Measurements from ENCODE around the gene SNX15. TPM values are rescaled to one million over a fixed set of nuclear protein-coding genes. Genes with fewer than 3 reads are reported as not detected.

The SNX15 gene
- total and polyA plus RNA-seq, 5 donors from 2014 or later, result 9.4 to 17.4 (median 11.2) TPM

GRCh38 chr11:65078786-65079342 is 51.6 kb downstream of the SNX15 start:
- ATAC-seq (ENCODE audit: low read depth in 2 of 2) (no peak), DNase-seq (no peak)
- H3K36me3 Mint-ChIP-seq, result no peaks in the 10 kb centered on the region
- H3K4me3 Mint-ChIP-seq, result peak overlapping the region in 1 of 4 donors; percentile 2
- H3K27me3 Mint-ChIP-seq, result no peaks in the 10 kb centered on the region
- H3K4me1 ChIP-seq (ENCODE audit: control insufficient read depth, insufficient read depth, low read length, poor library complexity, severe bottlenecking), result peaks cover 13% of the 10 kb centered on the region
- H3K4me1 Mint-ChIP-seq, result peaks cover 0 to 16% (median 11%) of the 10 kb centered on the region in 4 donors
- H3K36me3 ChIP-seq (ENCODE audit: control insufficient read depth, insufficient read depth, low read length), result no peaks in the 10 kb centered on the region
- H3K27ac Mint-ChIP-seq, result peak overlapping the region in 2 of 3 donors; percentile 86 to 90
- peak overlapping the region; percentile 53 for H3K27ac ChIP-seq (ENCODE audit: insufficient read depth, low read length, poor library complexity, severe bottlenecking)
- no peak overlapping the region for H3K4me3 ChIP-seq (ENCODE audit: low read depth, low read length)
- peaks cover 0 to 2% (median 0%) of the 10 kb centered on the region in 7 donors for H3K9me3 Mint-ChIP-seq
- H3K27me3 ChIP-seq (ENCODE audit: control insufficient read depth, insufficient read depth, low read length), result no peaks in the 10 kb centered on the region
- H3K9me3 ChIP-seq (ENCODE audit: control insufficient read depth in 2 of 2, low read length in 2 of 2), result no peaks in the 10 kb centered on the region

GRCh38 chr11:65083134-65083833 is 56.0 kb downstream of the SNX15 start:
- H3K4me1 Mint-ChIP-seq, result peaks cover 6 to 30% (median 17%) of the 10 kb centered on the region in 4 donors
- ATAC-seq (ENCODE audit: low read depth in 2 of 2), result no peak
- H3K4me3 ChIP-seq (ENCODE audit: low read depth, low read length), result peak overlapping the region; percentile 68

GRCh38 chr11:65083834-65084597 is 56.8 kb downstream of the SNX15 start, which contains the start of the genes CDCA5 and ZFPL1:
Gene CDCA5, minus strand, starts transcription at chr11:65084040. Its CDS starts 62 bp downstream, at chr11:65083978.
Gene ZFPL1, plus strand, starts transcription at chr11:65084222. Its CDS starts 477 bp downstream, at chr11:65084699.
- Histone ChIP-seq H3K4me3 (ENCODE audit: low read depth, low read length) (peak within 1 kb of the TSS; percentile 82), H3K27me3 (ENCODE audit: control insufficient read depth, insufficient read depth, low read length) (no peaks in the 10 kb centered on the region), H3K27ac (ENCODE audit: insufficient read depth, low read length, poor library complexity, severe bottlenecking) (peak within 1 kb of the TSS; percentile 96), H3K4me1 (ENCODE audit: control insufficient read depth, insufficient read depth, low read length, poor library complexity, severe bottlenecking) (peaks cover 16% of the 10 kb centered on the region), H3K36me3 (ENCODE audit: control insufficient read depth, insufficient read depth, low read length) (peaks cover 29% of the 10 kb centered on the region), H3K9me3 (ENCODE audit: control insufficient read depth in 2 of 2, low read length in 2 of 2) (no peaks in the 10 kb centered on the region)
- Mint-ChIP-seq H3K9me3 (peaks cover 0 to 2% (median 0%) of the 10 kb centered on the region in 7 donors), H3K27me3 (no peaks in the 10 kb centered on the region), H3K4me1 (peaks cover 6 to 26% (median 15%) of the 10 kb centered on the region in 4 donors), H3K36me3 (peaks cover 13% of the 10 kb centered on the region), H3K4me3 (peak within 1 kb of the TSS; percentile 92 to 95 (median 94)), H3K27ac (peak within 1 kb of the TSS; percentile 95 to 99 (median 96))
- ATAC-seq (ENCODE audit: low read depth in 2 of 2) (peak; percentile 89 to 91), DNase-seq (peak; percentile 91 to 97 (median 97))

More at GRCh38 chr11:65083134-65083833, 56.0 kb downstream of the SNX15 start:
- H3K36me3 ChIP-seq (ENCODE audit: control insufficient read depth, insufficient read depth, low read length), result peaks cover 22% of the 10 kb centered on the region
- Mint-ChIP-seq H3K4me3 (peak overlapping the region; percentile 92 to 95 (median 94)), H3K36me3 (peaks cover 6% of the 10 kb centered on the region), H3K27me3 (no peaks in the 10 kb centered on the region), H3K27ac (peak overlapping the region; percentile 95 to 99 (median 96)), H3K9me3 (peaks cover 0 to 2% (median 0%) of the 10 kb centered on the region in 7 donors)
- peak overlapping the region; percentile 96 for H3K27ac ChIP-seq (ENCODE audit: insufficient read depth, low read length, poor library complexity, severe bottlenecking)
- H3K4me1 ChIP-seq (ENCODE audit: control insufficient read depth, insufficient read depth, low read length, poor library complexity, severe bottlenecking), result peaks cover 17% of the 10 kb centered on the region
- H3K9me3 ChIP-seq (ENCODE audit: control insufficient read depth in 2 of 2, low read length in 2 of 2), result no peaks in the 10 kb centered on the region
- no peak for DNase-seq
- no peaks in the 10 kb centered on the region for H3K27me3 ChIP-seq (ENCODE audit: control insufficient read depth, insufficient read depth, low read length)

GRCh38 chr11:65084598-65085375 is 57.5 kb downstream of the SNX15 start:
- Histone ChIP-seq H3K9me3 (ENCODE audit: control insufficient read depth in 2 of 2, low read length in 2 of 2) (no peaks in the 10 kb centered on the region), H3K27ac (ENCODE audit: insufficient read depth, low read length, poor library complexity, severe bottlenecking) (peak overlapping the region; percentile 96), H3K27me3 (ENCODE audit: control insufficient read depth, insufficient read depth, low read length) (no peaks in the 10 kb centered on the region), H3K4me3 (ENCODE audit: low read depth, low read length) (peak overlapping the region; percentile 82), H3K4me1 (ENCODE audit: control insufficient read depth, insufficient read depth, low read length, poor library complexity, severe bottlenecking) (peaks cover 16% of the 10 kb centered on the region), H3K36me3 (ENCODE audit: control insufficient read depth, insufficient read depth, low read length) (peaks cover 30% of the 10 kb centered on the region)
- Mint-ChIP-seq H3K36me3 (peaks cover 17% of the 10 kb centered on the region), H3K9me3 (peaks cover 0 to 2% (median 0%) of the 10 kb centered on the region in 7 donors), H3K4me1 (peaks cover 6 to 26% (median 15%) of the 10 kb centered on the region in 4 donors), H3K27ac (peak overlapping the region; percentile 70 to 99 (median 95)), H3K27me3 (no peaks in the 10 kb centered on the region), H3K4me3 (peak overlapping the region; percentile 92 to 95 (median 94))
- DNase-seq, result no peak
- ATAC-seq (ENCODE audit: low read depth in 2 of 2), result no peak

- peaks cover 17% of the 10 kb centered on the region for H3K36me3 Mint-ChIP-seq
- peak overlapping the region; percentile 92 to 95 (median 94) for H3K4me3 Mint-ChIP-seq
- peaks cover 6 to 26% (median 15%) of the 10 kb centered on the region in 4 donors for H3K4me1 Mint-ChIP-seq
- no peak for DNase-seq
- H3K27me3 ChIP-seq (ENCODE audit: control insufficient read depth, insufficient read depth, low read length), result no peaks in the 10 kb centered on the region
- peaks cover 30% of the 10 kb centered on the region for H3K36me3 ChIP-seq (ENCODE audit: control insufficient read depth, insufficient read depth, low read length)
- peaks cover 16% of the 10 kb centered on the region for H3K4me1 ChIP-seq (ENCODE audit: control insufficient read depth, insufficient read depth, low read length, poor library complexity, severe bottlenecking)
- ATAC-seq (ENCODE audit: low read depth in 2 of 2), result no peak
- H3K4me3 ChIP-seq (ENCODE audit: low read depth, low read length), result no peak overlapping the region
- peaks cover 0 to 2% (median 0%) of the 10 kb centered on the region in 7 donors for H3K9me3 Mint-ChIP-seq
- no peaks in the 10 kb centered on the region for H3K9me3 ChIP-seq (ENCODE audit: control insufficient read depth in 2 of 2, low read length in 2 of 2)
- no peaks in the 10 kb centered on the region for H3K27me3 Mint-ChIP-seq
- peak overlapping the region; percentile 29 to 95 (median 70) for H3K27ac Mint-ChIP-seq
- peak overlapping the region; percentile 96 for H3K27ac ChIP-seq (ENCODE audit: insufficient read depth, low read length, poor library complexity, severe bottlenecking)
Observed at GRCh38 chr11:65085446-65085845, 58.2 kb downstream of the SNX15 start.

- no peaks in the 10 kb centered on the region for H3K27me3 Mint-ChIP-seq
- DNase-seq (no peak), ATAC-seq (ENCODE audit: low read depth in 2 of 2) (no peak)
- peaks cover 16% of the 10 kb centered on the region for H3K4me1 ChIP-seq (ENCODE audit: control insufficient read depth, insufficient read depth, low read length, poor library complexity, severe bottlenecking)
- no peaks in the 10 kb centered on the region for H3K9me3 ChIP-seq (ENCODE audit: control insufficient read depth in 2 of 2, low read length in 2 of 2)
- peaks cover 0 to 2% (median 0%) of the 10 kb centered on the region in 7 donors for H3K9me3 Mint-ChIP-seq
- H3K36me3 ChIP-seq (ENCODE audit: control insufficient read depth, insufficient read depth, low read length), result peaks cover 30% of the 10 kb centered on the region
- no peak overlapping the region for H3K4me3 ChIP-seq (ENCODE audit: low read depth, low read length)
- no peak overlapping the region for H3K27ac ChIP-seq (ENCODE audit: insufficient read depth, low read length, poor library complexity, severe bottlenecking)
- H3K4me3 Mint-ChIP-seq, result peak overlapping the region in 1 of 4 donors; percentile 94
- no peaks in the 10 kb centered on the region for H3K27me3 ChIP-seq (ENCODE audit: control insufficient read depth, insufficient read depth, low read length)
- peaks cover 6 to 26% (median 15%) of the 10 kb centered on the region in 4 donors for H3K4me1 Mint-ChIP-seq
- H3K27ac Mint-ChIP-seq, result peak overlapping the region in 1 of 3 donors; percentile 32
- peaks cover 17% of the 10 kb centered on the region for H3K36me3 Mint-ChIP-seq
Observed at GRCh38 chr11:65086809-65087208, 59.6 kb downstream of the SNX15 start.

- peaks cover 6 to 26% (median 15%) of the 10 kb centered on the region in 4 donors for H3K4me1 Mint-ChIP-seq
- no peaks in the 10 kb centered on the region for H3K27me3 Mint-ChIP-seq
- no peak for ATAC-seq (ENCODE audit: low read depth in 2 of 2)
- no peak overlapping the region for H3K4me3 ChIP-seq (ENCODE audit: low read depth, low read length)
- H3K27me3 ChIP-seq (ENCODE audit: control insufficient read depth, insufficient read depth, low read length), result no peaks in the 10 kb centered on the region
- peaks cover 0 to 2% (median 0%) of the 10 kb centered on the region in 7 donors for H3K9me3 Mint-ChIP-seq
- H3K36me3 Mint-ChIP-seq, result peaks cover 17% of the 10 kb centered on the region
- H3K36me3 ChIP-seq (ENCODE audit: control insufficient read depth, insufficient read depth, low read length), result peaks cover 30% of the 10 kb centered on the region
- no peak overlapping the region for H3K4me3 Mint-ChIP-seq
- H3K4me1 ChIP-seq (ENCODE audit: control insufficient read depth, insufficient read depth, low read length, poor library complexity, severe bottlenecking), result peaks cover 16% of the 10 kb centered on the region
- DNase-seq, result no peak
- no peak overlapping the region for H3K27ac ChIP-seq (ENCODE audit: insufficient read depth, low read length, poor library complexity, severe bottlenecking)
- no peak overlapping the region for H3K27ac Mint-ChIP-seq
- no peaks in the 10 kb centered on the region for H3K9me3 ChIP-seq (ENCODE audit: control insufficient read depth in 2 of 2, low read length in 2 of 2)
Observed at GRCh38 chr11:65087216-65087615, 60.0 kb downstream of the SNX15 start.

All from CD4-positive, CD25-positive, alpha-beta regulatory T cell (primary cell).